ENCODE data around the gene SCN2B.

SCN2B gene

DNA sequence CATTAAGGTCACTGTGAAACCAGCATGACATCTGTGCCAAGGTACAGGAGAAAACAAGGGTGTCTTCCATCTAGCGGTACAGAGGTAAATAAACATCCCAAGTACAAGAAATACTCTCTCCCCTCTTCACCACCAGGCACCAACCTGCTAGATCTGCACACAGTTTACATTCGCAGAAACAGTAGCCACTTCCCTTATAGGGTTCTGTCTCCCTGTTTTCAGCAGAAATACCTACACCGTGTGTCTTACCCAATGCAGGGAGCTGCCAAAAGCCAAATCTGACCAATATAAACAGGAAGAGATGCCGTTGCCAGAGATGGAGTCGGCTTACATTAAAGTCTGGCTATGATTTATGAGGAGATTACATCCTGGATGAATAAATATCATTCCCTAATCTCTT is 25.0 kb downstream of the SCN2B start:
- no peak for DNase-seq

DNA sequence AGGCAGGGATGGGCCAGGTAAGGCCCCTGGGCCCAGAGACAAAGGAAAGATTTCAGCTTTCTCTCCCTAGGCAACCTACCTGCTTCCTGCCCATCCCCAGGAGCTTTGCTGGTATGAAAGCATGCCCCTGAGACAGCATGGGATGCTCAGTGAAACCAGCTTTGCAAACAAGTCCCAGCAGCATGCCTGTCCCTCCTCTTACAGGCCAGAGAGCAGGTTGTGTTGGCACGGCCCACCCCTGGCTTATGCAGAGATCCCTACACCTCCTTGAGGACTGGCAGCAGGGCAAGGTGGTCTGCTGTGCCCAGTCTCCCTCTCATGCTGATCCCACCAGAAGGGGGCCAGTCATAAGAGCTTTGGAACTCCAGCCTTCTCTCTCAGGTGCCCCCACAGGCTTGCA is 26.9 kb downstream of the SCN2B start:
- no peak for DNase-seq

DNA sequence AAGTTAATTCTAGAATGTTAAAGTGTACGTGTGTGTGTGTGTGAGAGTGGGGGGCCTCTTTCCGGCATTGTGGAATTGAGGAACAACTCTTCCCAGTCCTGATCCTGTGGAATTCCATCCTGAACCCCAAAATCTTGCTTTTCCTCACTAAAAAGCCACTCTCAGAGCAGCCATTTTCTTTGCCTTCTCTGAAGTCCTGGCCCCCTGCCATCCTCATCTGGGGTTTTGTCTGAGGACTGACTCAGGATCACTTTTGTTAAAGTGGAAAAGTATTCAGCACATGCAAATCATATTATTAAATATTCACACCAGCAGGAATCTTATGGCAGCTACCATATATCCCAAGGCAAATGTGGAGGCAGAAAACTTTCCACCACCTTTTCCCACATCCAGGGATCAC is 27.6 kb downstream of the SCN2B start:
- no peak for DNase-seq

DNA sequence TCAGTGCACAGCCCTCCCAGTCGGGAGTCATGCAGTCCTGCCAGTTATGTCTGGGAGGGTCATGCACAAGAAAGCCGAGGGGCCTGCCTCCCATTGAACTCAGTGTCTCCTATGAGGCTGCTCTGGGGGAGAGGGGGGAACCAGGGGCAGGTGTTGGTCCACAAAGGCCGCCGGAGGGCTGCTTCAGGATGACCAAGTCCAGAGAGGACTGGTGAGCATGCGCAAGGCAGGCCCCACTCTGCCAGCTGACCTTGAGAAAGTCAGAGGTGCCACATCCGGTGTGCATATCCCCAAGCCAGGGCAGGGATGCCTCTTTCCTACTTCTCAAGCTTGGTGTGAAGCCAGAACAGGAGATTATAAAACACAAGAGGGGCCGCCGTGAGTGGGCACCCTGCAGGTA is 28.2 kb downstream of the SCN2B start:
- no peak for DNase-seq

DNA sequence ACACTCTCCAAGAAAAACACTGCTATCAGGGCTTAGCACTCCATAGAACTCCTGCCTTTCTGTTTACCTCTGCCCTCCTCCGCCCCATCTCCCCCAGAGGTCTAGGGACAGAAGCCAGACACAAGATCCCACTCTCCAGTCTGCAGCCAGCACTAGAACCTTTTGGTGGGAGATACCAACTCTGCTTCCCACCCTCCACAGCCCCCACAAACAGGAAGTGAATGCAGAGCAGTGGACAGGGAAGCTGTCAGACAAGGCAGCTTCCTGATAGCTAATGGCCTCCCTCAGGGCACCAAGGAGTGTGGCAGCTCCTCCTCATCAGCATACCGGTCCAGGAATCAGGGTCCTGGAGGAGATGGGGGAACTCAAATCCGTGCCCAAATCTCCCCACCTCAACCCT is 28.9 kb downstream of the SCN2B start:
- DNase-seq: no peak

DNA sequence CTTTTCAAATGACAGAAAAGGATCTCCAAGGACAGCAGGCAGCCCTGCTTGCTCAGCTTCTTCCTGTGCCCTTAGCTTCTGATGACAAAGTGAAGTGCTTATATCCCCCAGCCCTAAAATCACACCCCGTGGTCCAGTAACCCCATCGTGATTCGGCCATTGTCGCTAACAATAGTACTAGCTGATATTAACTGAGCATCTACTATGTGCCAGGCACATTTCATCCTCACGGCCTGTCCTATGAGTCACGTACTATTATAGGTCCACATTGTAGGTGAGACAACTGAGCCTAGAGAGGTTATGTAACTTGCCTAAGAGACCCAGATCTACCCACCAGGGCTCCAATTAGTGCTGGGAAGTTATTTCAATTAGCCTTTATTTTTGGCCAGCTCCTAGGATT is 29.9 kb downstream of the SCN2B start:
- DNase-seq: no peak

DNA sequence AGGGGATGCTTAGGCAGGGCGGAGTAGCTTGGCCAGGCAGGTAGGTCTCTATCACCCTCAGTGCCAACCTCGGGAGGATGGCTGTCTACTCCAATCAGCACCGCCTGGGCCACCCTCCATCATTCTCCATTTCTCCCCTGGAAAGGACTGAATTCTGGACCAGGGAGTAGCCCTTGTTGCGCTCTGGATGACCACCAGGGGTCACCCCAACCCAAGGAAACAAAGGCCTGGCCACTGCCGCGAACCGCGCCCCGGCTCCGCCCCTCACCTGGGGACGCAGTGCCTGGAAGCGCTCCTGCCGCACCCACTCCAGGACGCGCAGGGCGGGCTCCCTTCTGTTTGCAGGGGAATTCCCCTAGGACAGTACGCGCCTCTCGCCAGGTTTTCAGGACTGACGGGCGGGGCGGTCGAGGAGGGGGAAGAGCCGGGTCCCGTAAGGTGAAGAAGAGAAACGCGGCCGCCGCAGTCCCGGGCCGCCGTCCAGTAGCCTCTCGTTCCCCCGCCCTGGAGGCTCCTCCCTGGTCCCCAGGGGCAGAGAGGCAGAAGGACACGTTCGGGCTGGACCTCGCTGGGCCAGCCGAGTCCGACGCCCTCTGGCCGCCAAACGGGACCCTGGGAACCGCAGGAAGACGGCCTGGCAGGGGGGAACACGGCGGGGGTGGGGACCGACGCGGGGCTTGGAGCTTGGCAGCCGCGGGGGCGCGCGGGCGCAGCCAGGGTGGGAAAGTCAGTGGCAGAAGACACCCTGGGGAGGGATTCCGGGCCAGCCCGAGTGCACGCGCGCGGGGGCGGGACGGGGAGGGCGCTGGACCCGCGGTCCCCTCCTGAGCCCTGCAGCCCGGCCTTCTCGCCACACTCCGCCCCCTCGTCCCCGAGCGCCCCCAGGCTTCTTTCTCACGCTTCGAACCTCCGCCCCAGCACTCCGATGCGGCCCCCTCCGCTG is 30.9 kb downstream of the SCN2B start:
- DNase-seq: peak; percentile 93

DNA sequence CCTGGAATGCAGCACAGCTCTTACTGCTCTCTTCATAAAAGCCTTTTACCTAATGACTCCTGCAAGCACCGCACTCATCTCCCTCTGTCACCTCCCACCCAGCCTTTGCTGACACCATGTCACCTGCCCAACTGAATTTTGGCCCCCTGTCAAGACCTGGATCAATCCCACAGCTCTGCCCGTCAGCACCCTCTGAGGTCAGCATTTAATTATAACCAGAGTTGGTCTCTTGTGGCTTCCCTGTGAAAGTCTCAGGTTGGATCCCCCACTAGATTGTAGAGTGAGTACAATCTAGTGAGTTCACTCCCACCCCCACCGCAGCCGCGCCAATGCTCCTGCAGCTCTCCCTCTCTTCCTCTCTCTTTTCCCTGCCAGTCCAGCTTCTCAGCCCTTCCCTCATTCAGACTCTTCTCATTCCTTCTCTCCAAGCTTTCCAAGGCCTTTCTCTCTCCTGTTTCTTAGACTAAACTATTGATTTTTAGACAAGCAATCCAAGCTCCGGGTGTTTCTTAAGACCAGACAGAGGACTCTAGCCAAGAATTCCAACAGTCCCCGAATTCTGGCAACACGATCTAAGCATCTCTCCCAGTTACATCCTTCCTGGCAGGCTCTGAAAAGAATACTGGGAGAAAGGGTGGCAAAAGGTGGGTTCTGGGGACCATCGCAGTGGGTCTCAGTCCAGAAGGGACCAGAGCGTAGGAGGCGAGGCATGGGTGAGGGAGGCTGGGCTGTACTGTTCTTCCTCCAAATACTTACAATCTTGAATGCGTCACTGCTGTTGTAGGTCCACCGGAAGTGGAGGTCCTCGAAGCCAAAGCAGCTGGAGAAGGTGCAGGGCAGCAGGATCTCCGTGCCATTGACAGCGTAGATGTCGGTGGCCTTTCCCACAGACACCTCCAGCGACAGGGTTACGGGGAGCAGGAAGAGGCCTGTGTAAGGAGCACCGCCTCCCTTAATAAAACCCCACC is 31.9 kb downstream of the SCN2B start:
- DNase-seq: peak; percentile 60

DNA sequence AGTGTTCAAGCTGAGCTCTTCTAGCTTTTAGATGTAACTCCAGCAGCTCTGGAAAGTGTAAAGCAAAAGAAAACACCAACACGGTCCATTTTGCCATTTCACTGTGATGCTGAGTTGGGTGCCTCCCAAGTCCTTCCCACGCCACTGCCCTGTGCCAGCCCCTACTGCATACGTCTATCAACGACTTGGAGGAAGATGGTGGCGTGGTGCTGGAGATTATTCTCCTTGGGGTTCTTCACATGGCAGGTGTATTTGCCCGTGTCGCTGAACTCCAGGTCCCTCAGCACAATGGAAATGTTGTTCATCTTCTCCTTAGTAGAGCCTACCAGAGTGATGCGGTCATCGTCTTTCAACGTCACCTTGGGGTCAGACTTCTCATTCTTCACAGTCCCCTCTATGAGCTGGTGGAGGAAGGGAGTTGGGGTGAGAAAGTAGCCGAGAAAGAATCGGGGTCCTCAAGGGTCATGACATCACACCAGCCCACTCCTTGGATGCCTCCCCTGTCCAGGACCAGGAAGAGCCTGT is 32.7 kb downstream of the SCN2B start:
- DNase-seq: no peak

DNA sequence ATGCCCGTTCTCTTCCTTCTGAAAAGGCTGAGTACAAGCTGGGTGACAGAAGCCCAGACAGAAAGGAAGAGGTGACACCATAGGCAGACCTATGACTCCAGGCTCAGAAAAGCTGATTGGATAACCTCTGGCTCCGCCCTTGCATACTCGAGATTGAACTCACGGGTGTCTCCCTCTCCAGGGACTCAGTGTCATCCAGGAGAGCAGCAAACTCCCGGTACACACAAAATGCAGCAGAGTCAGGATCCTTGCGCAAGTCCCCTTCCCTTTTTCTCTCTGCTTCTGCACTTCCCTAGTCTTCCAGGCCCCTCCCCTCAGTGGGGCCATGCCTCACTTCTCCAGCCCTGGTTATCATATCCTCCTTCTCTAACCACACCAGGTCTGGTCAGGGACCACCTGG is 33.6 kb downstream of the SCN2B start:
- peak; percentile 87 for DNase-seq

DNA sequence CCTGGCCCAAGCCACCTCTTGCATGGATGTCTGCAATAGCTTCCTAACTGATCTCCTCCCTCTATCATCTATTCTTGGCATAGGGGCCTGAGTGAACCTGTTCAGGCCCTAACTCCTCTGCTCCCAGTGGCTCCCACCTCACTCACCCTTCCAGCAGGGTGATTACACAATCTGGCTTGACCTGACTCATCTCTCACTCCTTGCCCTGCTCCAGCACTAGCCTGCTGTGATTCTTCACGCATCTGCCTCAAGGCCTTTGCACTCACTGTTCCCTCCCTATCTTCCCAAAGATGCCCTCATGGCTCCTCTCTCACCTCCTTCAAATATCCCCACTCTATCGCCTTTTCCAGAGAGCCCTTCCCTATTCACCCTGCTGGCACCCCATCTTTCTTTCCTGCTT is 34.4 kb downstream of the SCN2B start:
- peak; percentile 46 for DNase-seq

DNA sequence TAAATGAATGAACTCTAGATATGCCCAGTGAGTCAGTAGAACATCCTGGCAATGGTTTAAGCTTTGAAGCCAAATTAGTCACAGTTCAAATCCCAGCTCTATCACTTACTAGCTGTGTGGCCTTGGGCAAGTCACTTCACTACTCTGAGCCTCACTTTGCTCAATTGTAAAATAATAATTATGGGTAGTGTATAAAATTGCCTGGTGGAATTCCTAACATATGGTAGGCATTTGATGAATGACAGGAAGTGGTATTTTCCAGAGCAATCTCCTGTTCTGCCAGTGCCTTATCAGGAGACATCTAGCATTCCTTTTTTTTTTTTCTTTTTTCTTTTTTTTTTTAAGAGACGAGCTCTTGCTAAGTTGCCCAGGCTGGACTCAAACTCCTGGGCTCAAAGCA is 36.9 kb downstream of the SCN2B start:
- DNase-seq: no peak

DNA sequence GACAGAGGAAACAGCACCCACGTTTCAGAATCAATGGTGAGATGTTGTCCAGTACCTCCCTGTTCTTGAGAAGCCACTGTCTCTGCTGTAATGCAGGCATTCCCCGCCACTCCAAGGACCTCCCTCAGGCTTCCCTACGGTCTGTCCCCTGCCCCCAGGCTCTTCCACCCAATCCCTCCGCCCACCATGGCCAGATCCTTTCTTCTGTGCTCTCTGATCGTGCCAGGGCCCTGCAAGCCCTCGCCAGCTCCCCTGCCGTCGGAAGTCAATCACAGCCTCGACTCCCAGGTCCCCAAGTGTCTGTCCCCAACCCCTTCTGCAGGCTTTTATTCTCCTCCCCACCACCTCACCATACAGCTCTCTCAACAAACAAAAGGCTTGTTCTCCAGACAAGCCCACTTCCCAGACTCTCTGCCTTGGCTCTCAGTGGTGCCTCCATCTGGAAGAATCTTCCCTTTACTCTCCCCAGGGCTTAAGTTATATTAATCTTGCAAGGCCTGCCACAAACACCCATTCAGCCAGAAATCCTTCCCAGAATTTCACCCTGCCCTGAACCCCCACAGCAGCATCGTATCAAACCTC is 37.5 kb downstream of the SCN2B start:
- no peak for DNase-seq

DNA sequence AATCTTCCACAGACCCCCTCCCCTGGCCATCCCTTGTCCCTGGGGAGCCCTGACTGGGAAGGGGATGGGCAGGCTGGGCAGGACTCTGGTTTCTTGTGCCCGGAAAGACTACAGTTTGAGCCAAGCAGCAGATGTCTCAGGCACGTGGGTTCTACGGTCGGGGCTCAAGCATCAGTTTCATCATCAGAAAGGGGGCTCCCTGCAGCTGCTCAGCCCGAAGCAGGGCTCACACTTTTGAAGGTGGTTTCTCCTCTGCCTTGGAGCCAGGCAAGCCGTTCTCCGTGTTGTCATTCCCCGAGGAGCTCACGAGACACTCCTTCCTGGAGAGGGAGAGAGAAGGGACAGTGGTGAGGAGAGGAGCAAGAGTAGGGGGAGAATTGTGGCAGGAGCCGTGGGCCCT is 39.6 kb downstream of the SCN2B start:
- no peak for DNase-seq

DNA sequence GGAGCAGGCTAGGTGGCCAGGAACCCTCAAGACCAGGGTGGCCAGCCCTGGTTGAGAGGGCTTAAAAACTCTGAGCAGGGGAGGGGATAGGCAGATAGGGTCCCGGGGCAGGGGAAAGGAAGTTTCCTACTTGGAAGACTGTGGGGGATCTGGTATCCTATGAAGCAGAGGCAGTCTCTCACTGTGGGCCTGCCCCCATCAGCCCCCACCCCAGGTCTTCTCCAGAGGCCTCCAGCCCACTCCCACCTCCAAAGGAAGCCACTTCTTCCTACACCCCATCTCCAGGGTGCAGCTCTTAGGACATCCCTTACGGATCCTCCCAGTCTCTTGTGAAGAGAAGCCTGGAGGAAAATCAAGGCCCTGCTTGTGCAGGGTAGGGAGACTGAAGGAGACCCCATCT is 40.1 kb downstream of the SCN2B start:
- DNase-seq: no peak

DNA sequence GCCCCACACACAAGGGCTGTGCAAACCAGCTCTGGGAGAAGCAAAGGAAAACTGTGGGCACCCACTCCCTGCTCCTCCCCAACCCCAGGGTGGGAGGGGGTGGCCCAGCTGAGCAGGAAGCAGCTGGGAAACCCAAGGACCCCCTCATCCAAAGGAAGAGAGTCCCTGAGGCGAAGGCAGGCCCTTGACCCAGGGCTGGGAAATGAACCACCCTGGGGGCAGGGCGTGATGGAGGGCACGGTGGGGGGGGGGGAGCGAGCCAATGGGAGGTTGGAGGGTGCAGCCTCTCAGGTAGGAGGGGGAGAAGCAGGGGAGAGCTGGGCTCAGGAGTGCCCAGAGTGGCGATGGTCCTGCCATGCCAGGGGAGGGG is 40.7 kb downstream of the SCN2B start:
- DNase-seq: no peak

DNA sequence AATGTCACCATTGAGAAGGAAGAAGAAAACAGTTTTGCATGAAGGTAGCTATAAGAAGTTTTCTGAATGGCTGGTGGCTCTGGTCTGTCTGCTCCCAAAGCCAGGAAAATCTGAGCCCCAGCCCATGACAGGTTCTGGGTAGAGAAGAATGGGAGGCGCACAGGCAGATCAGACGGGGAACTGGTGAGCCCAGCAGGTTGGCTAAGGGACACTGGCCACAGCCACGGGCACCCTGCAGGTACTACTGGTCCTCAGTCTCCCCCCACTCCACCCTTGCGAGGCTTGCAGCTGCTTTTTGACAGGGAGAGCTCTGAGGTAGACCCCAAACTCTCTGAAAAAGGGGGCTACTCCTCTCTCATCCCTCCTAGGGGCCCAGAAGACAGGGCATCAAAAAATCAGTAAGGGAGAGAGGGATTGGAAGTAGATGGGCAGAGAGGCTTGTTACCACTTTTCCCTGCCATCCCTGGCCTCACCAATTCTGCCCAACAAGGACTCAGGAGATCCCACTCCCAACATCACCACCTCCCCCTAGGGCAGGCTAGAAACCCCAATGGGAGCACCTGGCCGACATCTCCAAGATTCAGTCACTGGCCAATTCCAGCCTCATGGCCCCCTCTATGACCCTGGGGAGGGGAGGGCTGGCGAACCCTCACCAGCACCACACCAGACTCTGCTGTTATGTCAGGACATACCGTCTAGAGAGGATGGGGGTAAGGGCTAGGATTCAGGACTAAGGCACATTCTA is 41.2 kb downstream of the SCN2B start:
- DNase-seq: no peak

DNA sequence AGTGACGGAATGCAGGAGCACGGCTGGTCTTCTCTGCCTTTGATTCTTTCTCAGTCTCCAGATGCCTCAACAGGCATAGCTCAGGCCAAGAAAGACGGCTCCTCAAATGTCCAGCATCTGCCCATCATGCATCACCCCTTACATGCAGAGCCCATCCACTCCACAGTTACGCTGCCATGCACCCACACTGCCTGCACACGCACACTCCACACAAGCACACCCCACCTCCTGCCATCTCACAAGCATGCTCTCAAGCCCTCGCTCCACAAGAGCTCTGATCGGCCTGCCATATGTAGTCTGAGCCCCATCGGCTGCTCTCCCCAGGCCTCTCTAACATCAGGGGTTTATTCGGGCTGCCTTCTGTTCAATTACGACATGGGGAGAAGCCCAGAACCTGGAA is 42.6 kb downstream of the SCN2B start:
- no peak for DNase-seq

DNA sequence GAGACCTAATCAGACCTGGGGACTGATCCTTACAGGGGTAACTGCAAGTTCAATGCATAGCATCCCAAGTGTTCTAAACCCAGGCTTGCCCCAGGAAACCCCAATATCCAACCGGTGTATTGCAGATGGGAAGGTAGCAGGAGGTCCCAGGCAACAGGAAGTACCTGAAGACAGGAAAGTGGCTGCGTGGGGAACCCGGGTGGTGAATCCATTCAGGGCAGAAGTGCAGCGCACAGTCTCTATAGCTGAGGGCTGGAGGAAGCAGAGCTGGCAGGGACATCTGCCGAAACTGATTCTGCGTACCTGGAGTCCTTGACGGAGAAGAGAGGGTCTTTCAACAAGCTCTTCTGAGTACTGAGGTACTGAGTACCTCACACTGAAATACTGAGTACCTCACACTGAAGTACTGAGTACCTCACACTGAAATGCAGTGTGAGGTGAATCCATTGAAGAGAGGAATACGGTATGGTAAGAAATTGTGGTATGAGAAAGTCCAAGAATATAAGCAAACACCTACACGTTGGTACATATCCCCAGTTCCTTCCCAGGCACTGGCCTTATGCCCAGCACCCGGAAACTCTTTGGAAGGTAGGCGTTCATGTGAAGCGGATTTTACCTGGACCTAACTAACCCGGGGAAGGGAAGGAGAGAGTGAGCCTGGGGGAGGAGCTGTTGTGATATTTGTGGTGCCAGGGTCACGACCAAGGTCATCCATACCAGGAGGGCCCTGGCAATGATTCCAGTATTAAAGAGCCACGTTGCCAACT is 43.9 kb downstream of the SCN2B start:
- DNase-seq: no peak

DNA sequence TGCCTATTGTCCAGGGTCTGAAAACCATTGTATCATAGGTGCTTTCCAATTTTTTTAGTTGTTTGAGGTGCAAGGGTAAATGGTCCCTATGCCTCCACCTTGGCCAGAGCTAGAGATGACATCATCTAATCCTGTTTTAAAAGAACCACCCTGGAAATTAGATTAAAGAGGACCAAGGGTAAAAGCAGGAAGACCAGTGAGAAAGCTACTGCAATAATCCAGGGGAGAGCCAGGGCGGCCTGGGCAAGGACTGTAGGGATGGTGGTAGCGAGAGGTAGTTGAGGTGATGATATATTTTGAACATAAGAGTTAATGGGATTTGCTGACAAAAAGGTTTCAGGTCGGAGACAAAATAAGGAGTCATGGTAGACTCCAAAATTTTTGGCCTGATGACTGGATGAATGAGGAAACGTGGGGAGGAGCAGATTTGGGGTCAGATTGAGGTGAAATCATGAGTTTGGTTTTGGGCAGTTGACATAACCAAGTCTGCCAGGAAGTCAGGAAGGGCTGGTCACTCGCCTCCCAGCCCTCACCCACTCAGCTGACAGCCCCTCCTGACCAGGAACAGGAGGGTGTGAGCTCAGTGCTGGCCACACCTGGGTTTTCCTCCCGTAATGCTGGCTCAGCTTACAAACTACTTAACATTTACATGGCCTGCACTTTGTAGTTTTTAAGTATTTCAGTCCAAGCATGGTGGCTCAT is 46.8 kb downstream of the SCN2B start:
- DNase-seq: no peak

Data from DMS53 (cell line).